Epithelial cell of prostate (primary cell): Measurements from ENCODE around the gene ETV3L.
"Not testable (repeated sequence)": the region's sequence is repeated elsewhere in the genome, so short reads cannot be mapped to it uniquely, and the experiment has no call there.

ENCODE experiments used
- DNase-seq: peaks from one replicate; pipeline ENCODE4 v3.0.0-alpha.2; 2011; ENCODE audit warnings: low read depth, low spot score
- H3K27ac ChIP-seq: fragments of 450-650 bp; 2 replicates; pipeline ENCODE4 v1.5.1; 2017; ENCODE audit warnings: mild to moderate bottlenecking

The ETV3L gene

GRCh38 chr1:157086299-157086698 is 13.3 kb downstream of the ETV3L start:
- no peak for DNase-seq
- no peak overlapping the region for H3K27ac ChIP-seq

GRCh38 chr1:157085421-157085820 is 14.2 kb downstream of the ETV3L start:
- no peak for DNase-seq
- no peak overlapping the region for H3K27ac ChIP-seq

- no peak for DNase-seq
- H3K27ac ChIP-seq: no peak overlapping the region
Measured at GRCh38 chr1:157084720-157085119, 14.9 kb downstream of the ETV3L start.

GRCh38 chr1:157081707-157082106 is 17.9 kb downstream of the ETV3L start:
- no peak overlapping the region for H3K27ac ChIP-seq
- no peak for DNase-seq

DNA sequence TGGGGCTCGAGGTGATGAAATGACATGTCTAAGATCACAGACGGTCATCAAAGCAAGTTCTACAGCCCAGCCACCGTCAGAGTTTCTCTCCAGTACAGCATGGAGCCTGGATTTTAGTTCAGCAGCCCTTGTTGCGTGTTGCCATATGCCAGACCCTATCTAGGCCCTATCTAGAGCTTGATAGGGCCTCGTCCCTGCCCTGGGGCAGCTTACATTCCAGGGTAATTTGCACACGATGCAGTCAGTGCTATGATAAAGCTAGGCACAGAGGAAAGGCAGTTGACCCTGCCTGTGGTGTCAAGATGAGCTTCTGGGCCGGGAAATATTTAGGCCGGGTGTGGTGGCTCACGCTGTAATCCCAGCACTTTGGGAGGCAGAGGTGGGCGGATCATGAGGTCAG is 18.9 kb downstream of the ETV3L start:
- DNase-seq: no peak
- H3K27ac ChIP-seq: no peak overlapping the region

- no peak overlapping the region for H3K27ac ChIP-seq
- no peak for DNase-seq
Measured at GRCh38 chr1:157077394-157077793, 22.2 kb downstream of the ETV3L start.

DNA sequence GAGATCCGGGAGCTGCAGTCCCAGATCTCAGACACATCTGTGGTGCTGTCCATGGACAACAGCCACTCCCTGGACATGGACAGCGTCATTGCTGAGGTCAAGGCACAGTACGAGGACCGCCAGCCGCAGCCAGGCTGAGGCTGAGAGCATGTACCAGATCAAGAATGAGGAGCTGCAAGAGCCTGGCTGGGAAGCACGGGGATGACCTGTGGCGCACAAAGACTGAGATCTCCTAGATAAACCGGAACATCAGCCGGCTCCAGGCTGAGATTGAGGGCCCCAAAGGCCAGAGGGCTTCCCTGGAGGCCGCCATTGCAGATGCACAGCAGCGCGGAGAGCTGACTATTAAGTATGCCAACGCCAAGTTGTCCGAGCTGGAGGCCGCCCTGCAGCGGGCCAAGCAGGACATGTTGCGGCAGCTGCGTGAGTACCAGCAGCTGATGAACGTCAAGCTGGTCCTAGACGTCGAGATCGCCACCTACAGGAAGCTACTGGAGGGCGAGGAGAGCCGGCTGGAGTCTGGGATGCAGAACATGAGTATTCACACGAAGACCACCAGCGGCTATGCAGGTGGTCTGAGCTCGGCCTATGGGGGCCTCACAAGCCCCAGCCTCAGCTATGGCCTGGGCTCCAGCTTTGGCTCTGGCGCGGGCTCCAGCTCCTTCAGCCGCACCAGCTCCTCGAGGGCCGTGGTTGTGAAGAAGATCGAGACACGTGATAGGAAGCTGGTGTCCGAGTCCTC is 25.5 kb downstream of the ETV3L start:
- no peak overlapping the region for H3K27ac ChIP-seq
- peak; percentile 24 for DNase-seq

GRCh38 chr1:157069601-157070000 is 30.0 kb downstream of the ETV3L start:
- DNase-seq: no peak
- no peak overlapping the region for H3K27ac ChIP-seq

GRCh38 chr1:157059241-157059640 is 40.4 kb downstream of the ETV3L start:
- not testable (repeated sequence) for DNase-seq, H3K27ac ChIP-seq

DNA sequence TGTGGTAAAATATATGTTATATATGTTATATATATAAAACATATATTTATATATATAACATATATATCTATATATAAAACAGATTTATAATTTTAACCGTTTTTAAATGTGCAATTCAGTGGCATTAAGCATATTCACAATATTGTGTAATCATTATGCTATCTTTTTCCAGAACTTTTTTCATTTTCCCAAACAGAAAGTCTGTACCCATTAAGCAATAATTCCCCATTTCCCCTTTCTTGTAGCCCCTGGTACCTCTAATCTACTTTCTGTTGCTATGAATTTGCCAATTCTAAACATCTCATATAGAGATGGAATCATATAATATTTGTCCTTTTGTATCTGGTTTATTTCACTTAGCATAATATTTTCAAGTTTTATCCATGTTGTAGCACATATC is 43.3 kb downstream of the ETV3L start:
- no peak for DNase-seq
- no peak overlapping the region for H3K27ac ChIP-seq

DNA sequence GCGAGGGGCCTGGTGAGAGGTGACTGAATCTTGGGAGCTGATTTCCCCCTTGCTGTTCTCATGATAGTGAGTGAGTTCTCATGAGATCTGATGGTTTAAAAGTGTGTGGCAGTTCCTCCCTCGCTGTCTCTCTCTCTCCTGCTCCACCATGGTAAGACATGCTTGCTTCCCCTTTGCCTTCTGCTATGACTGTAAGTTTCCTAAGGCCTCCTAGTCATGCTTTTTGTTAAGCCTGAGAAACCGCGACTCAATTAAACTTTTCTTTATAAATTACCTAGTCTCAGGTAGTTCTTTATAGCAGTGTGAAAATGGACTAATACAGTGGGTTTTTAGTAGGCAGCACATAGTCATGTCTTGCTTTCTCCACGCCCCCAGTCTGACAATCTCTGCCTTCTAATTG is 43.9 kb downstream of the ETV3L start:
- not testable (repeated sequence) for H3K27ac ChIP-seq, DNase-seq

DNA sequence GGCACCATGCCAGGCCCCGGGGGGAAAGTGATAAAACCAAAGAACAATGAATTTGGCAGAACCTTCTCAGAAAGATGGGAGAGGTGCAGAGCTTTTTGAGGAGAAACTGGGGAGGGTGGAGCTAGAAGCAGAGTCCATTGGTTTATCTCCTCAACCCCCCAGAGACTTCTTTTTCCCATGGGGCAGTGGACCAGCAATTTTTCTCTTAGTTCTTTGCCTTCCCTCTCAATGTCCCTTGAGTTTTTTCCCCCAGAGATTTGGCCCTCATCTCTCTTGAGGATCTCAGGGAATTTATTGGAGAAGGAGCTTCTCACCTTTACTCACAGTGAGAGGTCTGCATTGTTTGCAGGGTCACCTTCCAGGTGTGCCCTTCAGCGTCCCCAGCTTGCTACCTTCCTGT is 48.8 kb downstream of the ETV3L start:
- no peak for DNase-seq
- H3K27ac ChIP-seq: no peak overlapping the region

GRCh38 chr1:157047062-157047410 is 52.6 kb downstream of the ETV3L start:
- no peak for DNase-seq
- H3K27ac ChIP-seq: no peak overlapping the region

DNA sequence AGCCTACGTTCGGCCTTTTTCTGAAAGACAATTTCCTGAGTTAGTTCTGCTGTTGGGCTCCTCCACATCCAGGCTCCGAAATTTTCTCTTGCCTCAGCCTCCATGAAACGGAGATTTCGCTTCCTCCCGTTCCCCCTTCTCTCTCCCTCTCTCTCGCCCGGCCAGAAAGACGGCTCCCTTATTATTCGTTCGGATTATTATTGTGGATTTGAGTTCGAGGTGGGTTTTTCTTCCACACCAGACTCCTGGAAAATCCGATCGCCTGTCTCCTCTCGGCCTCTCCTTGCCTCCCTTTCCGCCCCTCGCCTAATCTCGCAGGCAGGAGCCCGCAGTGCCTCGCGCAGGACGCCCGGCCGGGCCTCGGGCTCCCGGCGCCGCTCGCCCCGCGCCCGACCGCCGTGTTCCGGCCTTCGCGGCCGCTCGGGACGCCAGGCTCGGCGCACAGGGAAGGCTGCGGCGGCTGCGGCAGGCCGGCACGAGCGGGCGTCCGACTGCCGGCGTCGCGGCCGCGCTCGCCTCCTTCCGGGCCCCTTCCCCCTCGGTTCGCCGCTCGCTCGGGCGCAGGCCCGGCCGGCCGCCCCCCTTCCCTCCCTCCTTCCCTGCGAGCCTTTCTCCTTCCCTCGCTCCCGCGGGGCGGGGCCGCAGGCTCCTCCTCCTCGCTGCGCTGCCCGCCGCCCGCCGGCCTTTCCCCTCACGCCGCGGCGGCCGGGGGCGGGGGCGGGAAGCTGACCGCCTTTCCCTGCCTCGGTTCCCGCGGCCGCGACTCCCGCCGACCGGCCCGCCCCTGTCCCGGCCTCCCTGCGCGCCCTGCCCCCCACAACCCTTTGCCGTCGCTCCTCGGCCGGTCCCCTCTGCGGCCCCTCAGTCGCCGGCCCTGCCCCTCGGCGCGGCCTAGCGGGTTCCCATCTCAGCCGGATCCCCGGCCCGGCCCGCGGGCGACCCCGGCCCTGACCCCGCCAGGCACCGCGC is 54.1 kb downstream of the ETV3L start, which contains the start of gene ARHGEF11:
ARHGEF11 (minus strand) TSS at position 493 of the 969 bp plus-strand sequence. CDS start 1,412 bp downstream, outside the sequence.
- peak within 1 kb of the TSS; percentile 61 for H3K27ac ChIP-seq
- DNase-seq: peak; percentile 12

DNA sequence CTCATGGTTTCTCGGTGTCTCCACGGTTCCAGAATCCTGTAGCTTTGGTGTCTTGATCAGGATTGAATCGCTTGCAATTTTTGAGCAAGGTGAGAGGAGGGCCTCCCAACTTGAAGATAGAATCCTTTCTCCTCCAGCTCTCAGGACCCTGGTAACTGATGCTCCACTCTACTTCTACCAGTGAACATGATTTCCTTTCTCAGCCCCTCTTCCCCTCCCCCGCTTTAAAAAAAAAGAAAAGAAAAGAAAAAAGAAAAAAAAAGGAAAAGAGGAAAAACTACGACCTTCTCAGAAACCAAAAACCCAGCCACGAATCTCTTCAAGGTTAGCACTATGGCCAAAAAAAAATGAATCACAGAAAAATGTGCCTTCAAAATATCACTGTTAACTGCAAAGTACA is 55.3 kb downstream of the ETV3L start:
- DNase-seq: no peak
- no peak overlapping the region for H3K27ac ChIP-seq

DNA sequence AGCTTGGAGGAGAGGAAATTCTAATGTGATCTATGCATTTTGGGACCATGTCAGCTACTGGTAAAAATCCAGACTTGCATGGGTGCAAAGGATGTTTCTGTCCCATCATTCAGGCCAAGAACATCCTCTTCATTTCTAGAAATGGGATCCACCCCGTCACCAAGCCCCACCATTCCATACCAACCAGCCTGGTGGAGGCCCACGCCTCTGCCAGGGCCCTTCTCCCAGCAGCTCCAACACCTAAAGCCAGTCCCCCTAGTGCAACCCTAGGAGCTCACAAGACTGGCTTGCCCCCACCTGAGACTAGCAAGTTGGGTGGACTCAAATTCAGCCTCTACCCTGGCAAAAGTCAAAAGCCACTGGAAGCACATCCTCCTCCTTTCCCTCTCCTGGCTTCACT is 55.9 kb downstream of the ETV3L start:
- H3K27ac ChIP-seq: no peak overlapping the region
- no peak for DNase-seq

DNA sequence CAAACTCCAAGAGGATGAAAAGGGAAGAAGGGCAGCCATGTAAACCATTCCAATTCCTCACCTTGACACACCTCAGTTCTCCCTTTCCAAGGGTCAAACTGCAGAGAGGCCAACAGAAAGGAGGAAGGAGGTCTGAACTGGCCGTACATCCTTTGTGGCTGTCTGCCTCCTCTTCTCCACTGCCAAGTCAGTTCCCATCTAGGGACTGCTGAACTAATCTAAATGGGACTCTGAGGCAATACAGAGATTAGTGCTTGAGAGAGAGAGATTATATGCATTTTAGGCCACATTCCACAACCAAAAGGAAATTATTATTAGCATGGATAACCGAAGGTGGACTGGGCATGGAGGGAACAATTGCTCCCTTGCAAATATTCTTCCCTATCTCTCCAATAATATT is 56.8 kb downstream of the ETV3L start:
- no peak overlapping the region for H3K27ac ChIP-seq
- DNase-seq: no peak
